Epithelial cell of proximal tubule (primary cell): ENCODE measurements around the gene NALCN. TPM values are rescaled to one million over a fixed set of nuclear protein-coding genes. Genes with fewer than 3 reads are reported as not detected.

ENCODE experiments used
- total RNA-seq: library from RNA; depleted of rRNA; stranded (reverse); fragments of >200 nt; gene quantifications from 2 replicates; pipeline ENCODE4 v1.2.3, GENCODE V29; 2015

Gene NALCN
- total RNA-seq, 1 donor from 2014 or later = 0.35 TPM

Other genes starting within 250 kb of the NALCN start
- 0.94 and 1.1 TPM in 2 replicates for gene ITGBL1, start 36.2 kb upstream of the NALCN start, total RNA-seq